Panc1 (cell line): Measurements from ENCODE around the gene SUPV3L1. TPM values are rescaled to one million over a fixed set of nuclear protein-coding genes. Genes with fewer than 3 reads are reported as not detected.

Experiments
- ATAC-seq: fragments of 200-7000 bp; cut with Tn5 transposase; 2 replicates; pipeline ENCODE4 v1.9.1; 2020; ENCODE audit warnings: mild to moderate bottlenecking, moderate library complexity
- BruUV-seq: library from RNA; stranded (reverse); fragments of 400-500 nt; replicated peaks from 2 replicates; lab custom pipeline; 2021; lab: Mats Ljungman, UMichigan
- CTCF ChIA-PET: fragments of 300-600 bp; sonication (Branson Sonifier 250); formaldehyde crosslinking; loops from one replicate; lab custom pipeline; 2022; ENCODE audit warnings: antibody characterized with exemption; lab: Charles Lee
- POLR2A ChIA-PET: fragments of 300-600 bp; sonication (Branson Sonifier 250); formaldehyde crosslinking; loops from one replicate; lab custom pipeline; 2022; ENCODE audit warnings: antibody characterized with exemption; lab: Charles Lee
- DNase-seq: peaks from one replicate; pipeline ENCODE4 v3.0.0-alpha.2; 2010; ENCODE audit warnings: low read depth, low spot score
- H3K27ac ChIP-seq: 2 replicates; pipeline ENCODE4 v1.5.1; 2011; ENCODE audit warnings: mild to moderate bottlenecking, low read length, inconsistent platforms
- H3K27me3 ChIP-seq: fragments of 200-500 bp; sonication (Bioruptor generic); 2 replicates; pipeline ENCODE4 v1.6.0; 2014; ENCODE audit warnings: low read length, inconsistent platforms; ENCODE audit not compliant: control insufficient read depth, insufficient read depth
- H3K36me3 ChIP-seq: fragments of 200-500 bp; sonication (Bioruptor generic); 2 replicates; pipeline ENCODE4 v1.5.1; 2014; ENCODE audit warnings: inconsistent platforms, mild to moderate bottlenecking, low read length, moderate library complexity; ENCODE audit not compliant: control insufficient read depth, insufficient read depth
- H3K4me1 ChIP-seq: 2 replicates; pipeline ENCODE4 v1.5.1; 2011; ENCODE audit warnings: inconsistent platforms, mild to moderate bottlenecking, low read length, moderate library complexity; ENCODE audit not compliant: control insufficient read depth, insufficient read depth
- H3K4me3 ChIP-seq, 2 experiments: 2 replicates each; pipeline ENCODE4 v1.5.1; 2011 to 2012; ENCODE audit warnings: low read depth in 2 of 2, low read length in 2 of 2, mild to moderate bottlenecking in 2 of 2, inconsistent platforms in 1 of 2, moderate library complexity in 1 of 2
- H3K9me3 ChIP-seq: fragments of 200-500 bp; sonication (Bioruptor generic); 2 replicates; pipeline ENCODE4 v1.5.1; 2014; ENCODE audit warnings: low read depth, mild to moderate bottlenecking, inconsistent platforms, low read length, moderate library complexity; ENCODE audit not compliant: control insufficient read depth, insufficient read depth
- POLR2AphosphoS5 ChIP-seq: IDR thresholded peaks from 2 replicates; pipeline ENCODE4 v1.6.1; 2012; ENCODE audit warnings: mild to moderate bottlenecking, low read depth, low read length, moderate library complexity
- SIN3A ChIP-seq: IDR thresholded peaks from 2 replicates; pipeline ENCODE4 v1.6.1; 2012; ENCODE audit warnings: low read depth, mild to moderate bottlenecking, low read length, moderate library complexity, borderline replicate concordance; ENCODE audit not compliant: insufficient read depth
- TCF7L2 ChIP-seq: IDR thresholded peaks from 2 replicates; pipeline ENCODE4 v1.6.1; 2011; ENCODE audit warnings: mild to moderate bottlenecking, low read depth, low read length, inconsistent platforms
- in situ Hi-C: cut with HindIII; loops from 2 replicates; pipeline ENCODE4 v1.10.0; 2016; ENCODE audit warnings: low sequenced_read_pairs, low pct_unique_long_range_greater_than_20kb
- intact Hi-C: fragments of 100-400 bp; cut with micrococcal nuclease; formaldehyde crosslinking; loops from one replicate; pipeline ENCODE4 v1.10.0; 2022; ENCODE audit not compliant: unreplicated experiment
- total RNA-seq: library from RNA; stranded (reverse); gene quantifications from one replicate; pipeline ENCODE4 v1.2.1, GENCODE V29; 2021; ENCODE audit not compliant: unreplicated experiment
- TF ChIP-seq, protein P1 (sequence below), 2 experiments: IDR thresholded peaks; 2 replicates each; pipeline ENCODE4 v1.6.1; 2011 to 2012; ENCODE audit warnings: low read depth in 2 of 2, control low read depth in 1 of 2, low read length in 1 of 2, mild to moderate bottlenecking in 1 of 2, moderate library complexity in 1 of 2; ENCODE audit not compliant: insufficient read depth in 1 of 2
- TF ChIP-seq, protein P2 (sequence below): fragments of 450-650 bp; IDR thresholded peaks from 2 replicates; pipeline ENCODE4 v1.5.1; 2017; ENCODE audit warnings: mild to moderate bottlenecking

SUPV3L1 gene
- total RNA-seq, 1 experiment from 2014 or later: 65.0 TPM

DNA sequence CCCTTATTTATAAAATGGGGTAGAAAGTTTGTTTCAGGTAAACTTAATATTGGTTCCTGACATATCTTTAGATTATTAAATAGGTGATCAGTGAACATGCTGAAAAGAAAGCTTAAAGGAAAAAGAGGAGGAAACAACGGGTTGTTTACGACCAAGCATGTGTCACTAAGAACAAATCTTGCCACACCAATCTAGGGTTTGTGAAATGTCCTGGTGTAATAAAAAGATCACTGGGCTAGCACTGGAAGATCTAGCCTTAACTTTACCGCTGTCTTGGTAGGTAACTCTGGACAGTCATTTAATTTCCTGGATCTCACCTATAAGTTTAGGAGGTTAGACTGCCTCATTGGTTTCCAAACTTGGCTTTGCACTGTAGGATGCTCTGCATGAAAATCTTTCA is 37.1 kb upstream of the SUPV3L1 start:
- intact Hi-C loops (no loop called here), in situ Hi-C loops (no loop called here)
- Histone ChIP-seq H3K27me3 (no peaks in the 10 kb centered on the region), H3K9me3 (no peaks in the 10 kb centered on the region), H3K4me3 (no peak overlapping the region), H3K36me3 (no peaks in the 10 kb centered on the region; the same call in 1 of the 2 replicates), H3K27ac (no peak overlapping the region), H3K4me1 (no peaks in the 10 kb centered on the region)
- BruUV-seq: no TSS peak
- DNase-seq: no peak
- ATAC-seq: no peak
- CTCF ChIA-PET: no interaction called here
- TF ChIP-seq SIN3A (no peak), TCF7L2 (no peak)
- POLR2A ChIA-PET: no interaction called here

DNA sequence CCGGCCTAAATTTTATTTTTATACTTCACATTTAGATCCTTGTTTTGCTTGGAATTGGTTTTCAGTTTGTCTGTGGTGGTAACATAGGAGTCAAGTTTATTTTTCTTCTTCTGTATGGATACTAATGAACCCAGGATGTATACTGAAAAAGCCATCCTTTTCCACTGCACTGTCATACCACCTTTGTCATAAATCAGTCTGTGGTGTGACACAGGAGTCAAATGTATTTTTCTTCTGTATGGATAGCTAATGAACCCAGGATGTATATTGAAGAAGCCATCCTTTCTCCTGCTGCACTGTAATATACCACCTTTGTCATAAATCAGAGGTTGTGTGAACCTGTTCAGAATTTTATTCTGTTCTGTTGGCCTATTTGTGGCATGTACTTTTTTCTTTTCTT is 34.7 kb upstream of the SUPV3L1 start:
- in situ Hi-C loops: no loop called here
- ChIA-PET POLR2A (no interaction called here), CTCF (no interaction called here)
- DNase-seq (no peak), ATAC-seq (no peak)
- TF ChIP-seq POLR2AphosphoS5: no peak
- TF ChIP-seq, protein P1, sequence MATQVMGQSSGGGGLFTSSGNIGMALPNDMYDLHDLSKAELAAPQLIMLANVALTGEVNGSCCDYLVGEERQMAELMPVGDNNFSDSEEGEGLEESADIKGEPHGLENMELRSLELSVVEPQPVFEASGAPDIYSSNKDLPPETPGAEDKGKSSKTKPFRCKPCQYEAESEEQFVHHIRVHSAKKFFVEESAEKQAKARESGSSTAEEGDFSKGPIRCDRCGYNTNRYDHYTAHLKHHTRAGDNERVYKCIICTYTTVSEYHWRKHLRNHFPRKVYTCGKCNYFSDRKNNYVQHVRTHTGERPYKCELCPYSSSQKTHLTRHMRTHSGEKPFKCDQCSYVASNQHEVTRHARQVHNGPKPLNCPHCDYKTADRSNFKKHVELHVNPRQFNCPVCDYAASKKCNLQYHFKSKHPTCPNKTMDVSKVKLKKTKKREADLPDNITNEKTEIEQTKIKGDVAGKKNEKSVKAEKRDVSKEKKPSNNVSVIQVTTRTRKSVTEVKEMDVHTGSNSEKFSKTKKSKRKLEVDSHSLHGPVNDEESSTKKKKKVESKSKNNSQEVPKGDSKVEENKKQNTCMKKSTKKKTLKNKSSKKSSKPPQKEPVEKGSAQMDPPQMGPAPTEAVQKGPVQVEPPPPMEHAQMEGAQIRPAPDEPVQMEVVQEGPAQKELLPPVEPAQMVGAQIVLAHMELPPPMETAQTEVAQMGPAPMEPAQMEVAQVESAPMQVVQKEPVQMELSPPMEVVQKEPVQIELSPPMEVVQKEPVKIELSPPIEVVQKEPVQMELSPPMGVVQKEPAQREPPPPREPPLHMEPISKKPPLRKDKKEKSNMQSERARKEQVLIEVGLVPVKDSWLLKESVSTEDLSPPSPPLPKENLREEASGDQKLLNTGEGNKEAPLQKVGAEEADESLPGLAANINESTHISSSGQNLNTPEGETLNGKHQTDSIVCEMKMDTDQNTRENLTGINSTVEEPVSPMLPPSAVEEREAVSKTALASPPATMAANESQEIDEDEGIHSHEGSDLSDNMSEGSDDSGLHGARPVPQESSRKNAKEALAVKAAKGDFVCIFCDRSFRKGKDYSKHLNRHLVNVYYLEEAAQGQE (IDR thresholded peaks at IDR 0.05; ENCODE audit: insufficient read depth in 1 of 2, low read depth in 2 of 2, low read length in 1 of 2): no peak
- TF ChIP-seq SIN3A: no peak
- no peak for TF ChIP-seq TCF7L2
- TF ChIP-seq, protein P2, sequence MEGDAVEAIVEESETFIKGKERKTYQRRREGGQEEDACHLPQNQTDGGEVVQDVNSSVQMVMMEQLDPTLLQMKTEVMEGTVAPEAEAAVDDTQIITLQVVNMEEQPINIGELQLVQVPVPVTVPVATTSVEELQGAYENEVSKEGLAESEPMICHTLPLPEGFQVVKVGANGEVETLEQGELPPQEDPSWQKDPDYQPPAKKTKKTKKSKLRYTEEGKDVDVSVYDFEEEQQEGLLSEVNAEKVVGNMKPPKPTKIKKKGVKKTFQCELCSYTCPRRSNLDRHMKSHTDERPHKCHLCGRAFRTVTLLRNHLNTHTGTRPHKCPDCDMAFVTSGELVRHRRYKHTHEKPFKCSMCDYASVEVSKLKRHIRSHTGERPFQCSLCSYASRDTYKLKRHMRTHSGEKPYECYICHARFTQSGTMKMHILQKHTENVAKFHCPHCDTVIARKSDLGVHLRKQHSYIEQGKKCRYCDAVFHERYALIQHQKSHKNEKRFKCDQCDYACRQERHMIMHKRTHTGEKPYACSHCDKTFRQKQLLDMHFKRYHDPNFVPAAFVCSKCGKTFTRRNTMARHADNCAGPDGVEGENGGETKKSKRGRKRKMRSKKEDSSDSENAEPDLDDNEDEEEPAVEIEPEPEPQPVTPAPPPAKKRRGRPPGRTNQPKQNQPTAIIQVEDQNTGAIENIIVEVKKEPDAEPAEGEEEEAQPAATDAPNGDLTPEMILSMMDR: no peak
- no peak overlapping the region for H3K4me3 ChIP-seq
- H3K27me3 ChIP-seq: no peaks in the 10 kb centered on the region
- H3K4me1 ChIP-seq: no peaks in the 10 kb centered on the region
- intact Hi-C loops: no loop called here
- no peaks in the 10 kb centered on the region for H3K36me3 ChIP-seq
- BruUV-seq: no TSS peak
- H3K27ac ChIP-seq: no peak overlapping the region
- no peaks in the 10 kb centered on the region for H3K9me3 ChIP-seq

DNA sequence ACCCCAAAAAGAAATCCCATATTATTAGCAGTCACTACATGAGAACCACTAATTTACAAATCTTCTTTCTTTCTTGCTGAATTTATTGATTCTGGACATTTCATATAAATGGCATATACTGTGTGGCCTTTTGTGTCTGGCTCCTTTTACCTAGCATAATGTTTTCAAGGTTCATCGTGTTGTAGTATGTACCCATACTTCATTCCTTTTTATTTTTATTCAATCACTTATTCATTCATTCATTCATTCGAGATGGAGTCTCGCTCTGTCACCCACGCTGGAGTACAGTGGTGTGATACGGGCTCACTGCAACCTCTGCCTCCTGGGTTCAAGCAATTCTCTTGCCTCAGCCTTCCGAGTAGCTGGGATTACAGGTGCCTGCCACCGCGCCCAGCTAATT is 34.2 kb upstream of the SUPV3L1 start:
- no peaks in the 10 kb centered on the region for H3K27me3 ChIP-seq
- ChIA-PET POLR2A (no interaction called here), CTCF (no interaction called here)
- ATAC-seq (no peak), DNase-seq (no peak)
- H3K36me3 ChIP-seq: no peaks in the 10 kb centered on the region
- no TSS peak for BruUV-seq
- H3K9me3 ChIP-seq: no peaks in the 10 kb centered on the region
- no peak overlapping the region for H3K4me3 ChIP-seq
- H3K27ac ChIP-seq: no peak overlapping the region
- in situ Hi-C loops (no loop called here), intact Hi-C loops (no loop called here)
- no peaks in the 10 kb centered on the region for H3K4me1 ChIP-seq
- TF ChIP-seq, protein P1 (IDR thresholded peaks at IDR 0.05; ENCODE audit: insufficient read depth in 1 of 2, low read depth in 2 of 2, low read length in 1 of 2): no peak
- no peak for TF ChIP-seq SIN3A
- TF ChIP-seq POLR2AphosphoS5: no peak
- TF ChIP-seq, protein P2: no peak
